ENCODE measurements around the gene SMCO4. TPM values are rescaled to one million over a fixed set of nuclear protein-coding genes. Genes with fewer than 3 reads are reported as not detected.

The SMCO4 gene
- total RNA-seq, 1 donor from 2014 or later, result 73.5 TPM

DNA sequence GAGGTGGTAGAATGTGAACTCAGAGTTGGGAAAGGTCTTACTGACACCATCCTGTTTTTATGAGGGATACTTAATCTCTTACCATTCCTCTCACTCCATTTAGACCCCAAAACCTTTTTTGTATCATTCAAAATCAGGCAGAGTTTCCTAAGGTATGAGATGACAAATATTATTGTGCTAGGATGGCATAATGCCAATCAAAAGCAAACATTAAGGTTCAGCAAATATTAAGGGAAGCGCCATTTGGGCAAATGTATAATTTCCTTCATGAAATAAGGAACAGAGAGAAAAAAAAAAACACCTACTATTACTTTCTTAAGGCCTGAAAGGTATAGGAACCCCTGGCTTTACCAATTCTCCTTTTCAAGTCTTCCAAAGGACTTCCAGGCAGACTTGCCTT lies 62.4 kb downstream of the SMCO4 start:
- Histone ChIP-seq H3K4me3 (no peak overlapping the region), H3K4me1 (no peaks in the 10 kb centered on the region), H3K9me3 (no peaks in the 10 kb centered on the region), H3K36me3 (peaks cover 7% of the 10 kb centered on the region), H3K27me3 (ENCODE audit: low read depth) (no peaks in the 10 kb centered on the region), H3K27ac (no peak overlapping the region)
- ATAC-seq, result no peak
- intact Hi-C loops (cut with DNase I), result no loop called here
- TF ChIP-seq, protein P1, sequence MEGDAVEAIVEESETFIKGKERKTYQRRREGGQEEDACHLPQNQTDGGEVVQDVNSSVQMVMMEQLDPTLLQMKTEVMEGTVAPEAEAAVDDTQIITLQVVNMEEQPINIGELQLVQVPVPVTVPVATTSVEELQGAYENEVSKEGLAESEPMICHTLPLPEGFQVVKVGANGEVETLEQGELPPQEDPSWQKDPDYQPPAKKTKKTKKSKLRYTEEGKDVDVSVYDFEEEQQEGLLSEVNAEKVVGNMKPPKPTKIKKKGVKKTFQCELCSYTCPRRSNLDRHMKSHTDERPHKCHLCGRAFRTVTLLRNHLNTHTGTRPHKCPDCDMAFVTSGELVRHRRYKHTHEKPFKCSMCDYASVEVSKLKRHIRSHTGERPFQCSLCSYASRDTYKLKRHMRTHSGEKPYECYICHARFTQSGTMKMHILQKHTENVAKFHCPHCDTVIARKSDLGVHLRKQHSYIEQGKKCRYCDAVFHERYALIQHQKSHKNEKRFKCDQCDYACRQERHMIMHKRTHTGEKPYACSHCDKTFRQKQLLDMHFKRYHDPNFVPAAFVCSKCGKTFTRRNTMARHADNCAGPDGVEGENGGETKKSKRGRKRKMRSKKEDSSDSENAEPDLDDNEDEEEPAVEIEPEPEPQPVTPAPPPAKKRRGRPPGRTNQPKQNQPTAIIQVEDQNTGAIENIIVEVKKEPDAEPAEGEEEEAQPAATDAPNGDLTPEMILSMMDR (IDR thresholded peaks at IDR 0.05), result no peak
- no peak for DNase-seq

DNA sequence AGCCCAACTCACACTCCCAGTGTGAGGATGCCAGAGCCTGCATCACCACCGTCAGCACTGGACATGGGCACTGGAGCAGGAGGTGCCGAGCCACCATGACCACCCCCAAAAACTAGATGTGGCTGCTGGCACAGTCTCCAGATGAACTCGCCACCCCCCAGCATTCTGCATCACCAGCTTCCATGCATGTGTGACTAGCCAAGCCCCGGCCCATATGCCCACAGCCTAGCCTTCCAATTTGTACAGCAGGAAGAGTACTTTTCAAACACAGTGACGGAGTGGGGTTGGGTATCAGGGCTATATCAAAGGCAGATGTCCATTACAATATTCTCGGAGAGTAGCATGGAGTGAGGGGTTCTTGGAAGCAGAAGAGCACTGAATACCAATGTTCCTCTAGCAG lies 62.9 kb downstream of the SMCO4 start:
- H3K36me3 ChIP-seq, result peaks cover 7% of the 10 kb centered on the region
- no peak for DNase-seq
- no peak overlapping the region for H3K4me3 ChIP-seq
- no peak for ATAC-seq
- no peaks in the 10 kb centered on the region for H3K4me1 ChIP-seq
- no peaks in the 10 kb centered on the region for H3K9me3 ChIP-seq
- TF ChIP-seq, protein P1 (IDR thresholded peaks at IDR 0.05), result no peak
- H3K27ac ChIP-seq, result no peak overlapping the region
- H3K27me3 ChIP-seq (ENCODE audit: low read depth), result no peaks in the 10 kb centered on the region
- intact Hi-C loops (cut with DNase I), result no loop called here

DNA sequence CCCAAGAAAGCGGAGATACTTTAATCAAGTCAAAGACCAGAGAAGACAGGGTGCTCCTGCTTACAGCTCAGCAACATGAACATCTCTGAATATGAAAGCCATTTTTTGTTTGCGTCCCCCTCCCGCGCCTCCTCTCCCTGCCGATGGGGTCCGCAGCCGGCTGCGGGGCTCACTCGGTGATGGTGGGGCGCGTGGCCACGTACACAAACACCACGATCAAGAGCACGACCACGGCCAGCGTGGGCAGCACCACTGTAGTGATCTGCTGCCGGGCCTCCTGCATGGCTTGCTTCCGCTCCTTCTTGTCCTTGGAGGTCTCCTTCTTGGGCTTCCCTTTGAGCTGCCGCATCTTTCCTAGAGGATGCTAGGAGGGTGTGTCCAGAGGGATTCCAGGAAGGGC lies 64.3 kb downstream of the SMCO4 start:
- TF ChIP-seq, protein P1 (IDR thresholded peaks at IDR 0.05), result no peak
- H3K9me3 ChIP-seq, result no peaks in the 10 kb centered on the region
- ATAC-seq (no peak), DNase-seq (no peak)
- no peak overlapping the region for H3K27ac ChIP-seq
- H3K4me1 ChIP-seq, result no peaks in the 10 kb centered on the region
- intact Hi-C loops (cut with DNase I), result no loop called here
- H3K36me3 ChIP-seq, result peaks cover 7% of the 10 kb centered on the region
- no peaks in the 10 kb centered on the region for H3K27me3 ChIP-seq (ENCODE audit: low read depth)
- H3K4me3 ChIP-seq, result no peak overlapping the region

DNA sequence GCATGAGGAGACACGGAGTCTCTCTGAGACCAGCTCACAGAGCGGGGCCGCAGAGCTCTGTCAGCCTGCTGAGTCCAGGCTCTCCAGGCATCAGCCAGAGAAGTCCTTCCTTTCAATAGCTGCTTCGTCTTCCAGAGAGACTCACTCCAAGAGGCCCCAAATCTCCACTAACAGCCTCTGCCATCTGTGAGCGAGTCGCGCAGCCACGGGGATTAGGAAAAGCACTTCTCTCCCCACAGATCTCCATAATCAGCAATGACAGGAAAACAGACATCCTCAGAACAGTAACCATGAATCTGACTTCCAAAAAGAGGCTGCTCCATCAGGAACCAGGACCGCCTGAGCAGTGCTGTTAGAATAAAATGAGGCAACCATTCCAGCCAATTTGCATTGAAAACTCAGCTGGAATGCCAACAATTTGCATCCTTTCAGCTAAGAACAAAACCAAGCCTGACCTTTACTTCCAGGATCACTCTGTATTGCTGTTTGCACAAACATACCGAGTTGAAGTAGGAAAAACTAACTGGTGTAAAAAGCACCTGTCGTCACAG lies 65.4 kb downstream of the SMCO4 start:
- ATAC-seq (no peak), DNase-seq (no peak)
- Histone ChIP-seq H3K27me3 (ENCODE audit: low read depth) (no peaks in the 10 kb centered on the region), H3K4me1 (no peaks in the 10 kb centered on the region), H3K9me3 (no peaks in the 10 kb centered on the region), H3K27ac (no peak overlapping the region), H3K4me3 (no peak overlapping the region), H3K36me3 (peaks cover 7% of the 10 kb centered on the region)
- intact Hi-C loops (cut with DNase I), result no loop called here
- TF ChIP-seq, protein P1 (IDR thresholded peaks at IDR 0.05), result no peak

DNA sequence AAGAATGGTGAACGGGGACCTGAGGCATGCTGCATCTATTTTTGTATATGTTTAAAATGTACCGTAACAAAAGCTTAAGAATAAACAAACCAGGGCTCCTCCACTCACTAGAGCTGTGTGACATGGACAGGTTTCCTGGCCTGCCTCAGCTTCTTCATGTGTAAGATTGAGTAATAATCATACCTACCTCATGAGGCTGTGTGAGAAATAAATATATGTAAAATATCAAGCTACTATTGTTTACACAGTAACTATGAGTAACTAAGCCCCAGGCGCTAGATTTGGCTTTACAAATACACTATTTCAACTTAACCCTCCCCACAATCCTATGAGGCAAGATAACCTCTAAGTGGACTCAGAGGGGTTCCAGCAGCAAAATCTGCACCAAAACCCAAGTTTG lies 66.4 kb downstream of the SMCO4 start:
- no peaks in the 10 kb centered on the region for H3K9me3 ChIP-seq
- intact Hi-C loops (cut with DNase I), result no loop called here
- no peaks in the 10 kb centered on the region for H3K4me1 ChIP-seq
- DNase-seq (no peak), ATAC-seq (no peak)
- H3K4me3 ChIP-seq, result no peak overlapping the region
- TF ChIP-seq, protein P1 (IDR thresholded peaks at IDR 0.05), result no peak
- H3K36me3 ChIP-seq, result peaks cover 7% of the 10 kb centered on the region
- no peaks in the 10 kb centered on the region for H3K27me3 ChIP-seq (ENCODE audit: low read depth)
- H3K27ac ChIP-seq, result no peak overlapping the region

DNA sequence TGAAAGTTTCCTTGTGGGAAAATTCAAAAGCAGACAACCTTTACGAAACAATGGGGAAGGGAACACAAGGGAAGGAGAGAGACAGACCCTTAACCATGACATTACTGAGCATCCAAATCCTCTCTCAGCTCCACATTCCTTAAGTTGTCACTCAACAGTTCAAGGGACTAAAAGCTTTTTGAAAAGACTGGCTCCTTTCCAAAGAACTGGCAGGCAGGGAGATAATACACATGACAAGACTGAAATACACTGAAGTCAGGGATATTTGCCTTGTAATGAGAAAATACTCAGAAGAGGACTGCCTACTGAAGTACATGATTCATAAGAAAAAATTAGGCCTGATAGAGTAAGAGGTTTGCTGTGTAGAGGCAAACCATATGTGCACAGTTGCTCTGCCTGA lies 69.1 kb downstream of the SMCO4 start:
- Histone ChIP-seq H3K27me3 (ENCODE audit: low read depth) (no peaks in the 10 kb centered on the region), H3K4me3 (no peak overlapping the region), H3K36me3 (peaks cover 7% of the 10 kb centered on the region), H3K27ac (no peak overlapping the region), H3K9me3 (no peaks in the 10 kb centered on the region), H3K4me1 (no peaks in the 10 kb centered on the region)
- TF ChIP-seq, protein P1 (IDR thresholded peaks at IDR 0.05), result no peak
- DNase-seq (no peak), ATAC-seq (no peak)
- intact Hi-C loops (cut with DNase I), result no loop called here

Measured in lower lobe of right lung (tissue), 2 donors.